ENCODE data around the gene VWC2. TPM values are rescaled to one million over a fixed set of nuclear protein-coding genes. Genes with fewer than 3 reads are reported as not detected.

The VWC2 gene
- total and polyA plus RNA-seq, 2 of the 8 experiments (the other 6 are each of a cell fraction or from before 2014, with no cell fraction given), result 0.24 to 0.30 TPM

DNA sequence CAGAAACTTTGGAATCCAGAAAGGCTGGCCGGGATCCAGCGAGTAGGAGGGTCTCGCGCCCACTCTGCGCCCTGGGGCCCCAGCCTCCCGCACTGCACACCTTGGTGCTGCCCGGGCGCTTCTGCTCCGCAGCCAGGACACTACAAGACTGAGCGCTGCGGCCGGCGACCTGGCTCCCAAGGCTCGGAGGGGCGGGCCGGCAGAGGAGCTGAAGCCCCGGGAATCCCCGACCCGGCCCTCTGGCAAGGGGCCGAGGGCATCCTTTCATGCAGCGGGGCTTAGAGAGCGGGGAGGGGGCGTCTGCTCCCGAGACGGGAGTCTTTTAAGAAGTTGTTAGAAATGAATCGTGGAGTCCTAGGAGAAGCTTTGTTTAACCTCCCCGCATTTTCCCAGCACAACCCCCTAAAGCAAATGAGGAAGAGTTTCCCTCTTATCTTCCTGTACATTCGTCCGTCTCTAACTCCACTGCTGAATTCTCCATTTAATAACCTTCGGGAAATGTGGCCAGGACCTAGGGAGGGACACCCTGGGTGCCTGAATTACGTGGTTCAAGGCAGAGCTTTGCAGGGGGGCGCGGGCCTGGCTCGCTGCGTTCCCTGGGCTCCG is 1.1 kb downstream of the VWC2 start:
- Histone ChIP-seq H3K4me3 (ENCODE audit: extremely low read depth in 1 of 4, insufficient read depth in 2 of 4, low read depth in 3 of 4, low read length in 4 of 4) (peak overlapping the region; percentile 27 to 73 (median 52)), H3K27me3 (replicated peaks in 1 of 4; ENCODE audit: control insufficient read depth in 3 of 4, extremely low read depth in 1 of 4, insufficient read depth in 3 of 4, low read length in 3 of 4) (peaks cover 28 to 61% (median 56%) of the 10 kb centered on the region in 4 experiments), H2BK20ac (ENCODE audit: low read length) (no peak overlapping the region), H3K79me2 (ENCODE audit: control insufficient read depth in 1 of 2, insufficient read depth in 2 of 2, low read length in 2 of 2) (no peaks in the 10 kb centered on the region), H4K20me1 (replicated peaks in 1 of 2; ENCODE audit: control insufficient read depth in 1 of 2, insufficient read depth in 2 of 2, low read length in 2 of 2) (no peaks in the 10 kb centered on the region), H2BK15ac (ENCODE audit: low read length) (no peak overlapping the region), H3K23me2 (ENCODE audit: low read depth, low read length) (peaks cover 26% of the 10 kb centered on the region; the same call in 1 of the 2 replicates), H2BK5ac (ENCODE audit: low read depth, low read length) (no peak overlapping the region), H3K56ac (replicated peaks; ENCODE audit: insufficient read length, low read depth, low read length) (no peak overlapping the region), H4K91ac (replicated peaks; ENCODE audit: insufficient read length, low read length) (no peak overlapping the region), H2BK120ac (replicated peaks; ENCODE audit: low read depth, low read length) (no peak overlapping the region), H3K14ac (ENCODE audit: insufficient read length) (no peak overlapping the region), H3K18ac (ENCODE audit: extremely low read depth, low read length) (no peak overlapping the region), H3K9ac (replicated peaks in 1 of 4; ENCODE audit: extremely low read depth in 1 of 4, low read depth in 3 of 4, low read length in 3 of 4) (no peak overlapping the region), H2AK5ac (ENCODE audit: low read depth, low read length) (no peak overlapping the region), H3K27ac (ENCODE audit: low read depth, low read length) (no peak overlapping the region), H3K79me1 (ENCODE audit: low read depth, low read length) (no peaks in the 10 kb centered on the region), H3K4ac (replicated peaks; ENCODE audit: insufficient read length, low read depth, low read length) (no peak overlapping the region), H2BK12ac (ENCODE audit: low read depth, low read length) (no peak overlapping the region), H3K36me3 (ENCODE audit: control insufficient read depth in 2 of 4, insufficient read depth in 4 of 4, low read length in 3 of 4) (no peaks in the 10 kb centered on the region), H4K8ac (ENCODE audit: extremely low read depth, insufficient read depth, low read length) (peak overlapping the region; percentile 16; the same call in 1 of the 2 replicates), H3K4me1 (replicated peaks in 1 of 4; ENCODE audit: control insufficient read depth in 3 of 4, insufficient read depth in 4 of 4, low read length in 3 of 4) (peaks cover 0 to 3% (median 0%) of the 10 kb centered on the region in 4 experiments; a peak in 2 of 7 replicates), H2AFZ (ENCODE audit: low read length) (peak overlapping the region; percentile 86; the same call in 1 of the 2 replicates), H3K9me3 (ENCODE audit: insufficient read depth in 2 of 2, low read depth in 1 of 2, low read length in 1 of 2) (peaks cover 0 to under 1% of the 10 kb centered on the region in 2 experiments; a peak in 1 of 4 replicates), H4K5ac (ENCODE audit: insufficient read length, low read depth, low read length) (no peak overlapping the region), H3K23ac (ENCODE audit: insufficient read length) (no peak overlapping the region), H3K4me2 (ENCODE audit: insufficient read depth in 1 of 2, low read depth in 2 of 2, low read length in 2 of 2) (peak overlapping the region; percentile 82 to 99)
- FAIRE-seq (no peak), DNase-seq (ENCODE audit: low read depth in 1 of 2, low spot score in 2 of 2) (peak in 1 of 2 experiments; percentile 72)
- WGBS, 2 experiments (ENCODE audit: extremely low coverage in 1 of 2, insufficient coverage in 1 of 2, insufficient read length in 1 of 2, insufficient replicate concordance in 2 of 2, low coverage in 1 of 2, low lambda C conversion rate in 2 of 2, missing lambda C conversion rate in 1 of 2), result 3% methylated on average over 26 of the region's 36 CpGs; no CpG with 5 or more reads in 1 of the 2 experiments
- no peak for TF ChIP-seq EGR1 (IDR thresholded peaks at IDR 0.05; ENCODE audit: borderline replicate concordance, low read depth, low read length)
- TF ChIP-seq CTBP2 (IDR thresholded peaks at IDR 0.05; ENCODE audit: borderline replicate concordance, insufficient read depth, insufficient read length, low read length), result no peak
- no peak for TF ChIP-seq POLR2A (IDR thresholded peaks at IDR 0.05; ENCODE audit: control extremely low read depth in 1 of 2, low read depth in 2 of 2, low read length in 2 of 2)
- TF ChIP-seq EZH2 (IDR thresholded peaks at IDR 0.05; ENCODE audit: low read depth, low read length, severe bottlenecking), result peak; percentile 69
- no peak for TF ChIP-seq TEAD4 (IDR thresholded peaks at IDR 0.05; ENCODE audit: low read depth, low read length)
- TF ChIP-seq EP300 (IDR thresholded peaks at IDR 0.05; ENCODE audit: borderline replicate concordance in 1 of 2, low read depth in 2 of 2, low read length in 2 of 2), result no peak
- TF ChIP-seq SUZ12 (IDR thresholded peaks at IDR 0.05; ENCODE audit: low read length), result peak; percentile 77; the same call in 1 of the 2 replicates
- no peak for TF ChIP-seq NANOG (IDR thresholded peaks at IDR 0.05; ENCODE audit: insufficient read depth, low read depth, low read length, poor library complexity, severe bottlenecking)
- no peak for TF ChIP-seq PHF8 (conservative IDR thresholded peaks at IDR 0.05; ENCODE audit: low read depth, low read length)
- ChIA-PET POLR2A (ENCODE audit: partially characterized antibody) (interaction anchor here (0.8 kb wide), 1 partner anchor 10 kb away, joined by 3 read pairs; no protein-coding TSS in a partner anchor), CTCF (ENCODE audit: partially characterized antibody) (interaction anchor here (0.6 to 3.4 kb wide), 6 partner anchors 9 to 374 kb away, joined by 3 to 31 read pairs (median 4); no protein-coding TSS in a partner anchor)

Data from H1 (cell line).